NT2/D1 (cell line): Measurements from ENCODE around the gene SPHK1.

Experiments
- YY1 ChIP-seq: IDR thresholded peaks from 2 replicates; pipeline ENCODE4 v1.6.1; 2011; ENCODE audit not compliant: insufficient read length, insufficient read depth
- ZNF274 ChIP-seq: IDR thresholded peaks from 2 replicates; pipeline ENCODE4 v1.6.1; 2011; ENCODE audit warnings: mild to moderate bottlenecking, low read depth, low read length

DNA sequence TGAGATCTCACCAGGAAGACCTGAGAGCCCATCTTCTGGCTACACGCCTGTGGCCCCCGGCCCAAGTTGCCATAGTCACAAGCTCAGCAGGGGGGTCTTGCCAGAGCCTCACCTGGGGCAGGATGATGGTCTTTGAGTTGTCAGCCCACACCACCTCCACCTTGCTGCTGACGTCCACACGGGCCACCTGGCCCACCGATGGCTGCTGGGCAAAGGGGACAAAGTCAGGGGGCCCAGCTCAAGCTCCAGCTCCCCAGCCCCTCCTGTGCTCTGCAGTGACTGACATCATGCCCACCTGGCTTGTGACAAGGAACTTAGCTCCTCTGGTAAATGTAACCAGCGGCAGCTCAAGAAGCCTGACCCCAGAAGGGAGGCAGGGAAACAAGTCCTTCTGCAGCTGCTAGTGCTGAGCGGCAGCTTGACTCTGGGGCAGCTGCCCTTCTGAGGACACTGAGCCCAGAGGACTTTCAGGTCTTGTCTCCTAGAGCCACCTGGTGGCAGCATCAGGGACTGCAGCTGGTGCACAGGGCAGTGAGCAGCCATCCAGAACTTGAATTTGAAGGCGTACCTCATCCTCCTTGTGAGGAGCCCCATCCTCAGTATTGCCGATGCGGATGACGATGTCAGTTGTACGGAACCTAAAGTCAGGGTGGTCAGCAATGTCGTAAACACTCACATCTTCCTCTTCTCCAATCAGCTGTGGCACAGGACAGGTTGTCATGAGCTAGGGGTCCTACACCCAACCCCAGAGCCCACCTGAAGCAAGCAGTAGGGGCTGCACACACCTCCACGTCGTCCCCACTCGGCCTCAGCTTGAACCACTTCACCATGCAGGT is 13.5 kb downstream of the SPHK1 start:
- TF ChIP-seq ZNF274: no peak
- TF ChIP-seq YY1: no peak
